CD4-positive, alpha-beta memory T cell (primary cell): ENCODE results near the gene OIT3. TPM values are rescaled to one million over a fixed set of nuclear protein-coding genes. Genes with fewer than 3 reads are reported as not detected.
A peak's percentile ranks its signal among the peaks of the same experiment; 100 is the strongest.
"Not testable (repeated sequence)": the region's sequence is repeated elsewhere in the genome, so short reads cannot be mapped to it uniquely, and the experiment has no call there.

Experiments
- CTCF ChIA-PET: fragments of 350-600 bp; sonication (Branson Sonifier 250); formaldehyde crosslinking; loops from one replicate; lab custom pipeline; 2021; ENCODE audit warnings: inconsistent platforms; ENCODE audit not compliant: partially characterized antibody; lab: Charles Lee
- POLR2A ChIA-PET: fragments of 350-600 bp; sonication (Branson Sonifier 250); formaldehyde crosslinking; loops from one replicate; lab custom pipeline; 2021; ENCODE audit not compliant: partially characterized antibody; lab: Charles Lee
- DNase-seq, 5 donors: peaks; one replicate each; pipeline versions ENCODE4 v3.0.0 to v3.0.0-alpha.2; 2020 to 2022; ENCODE audit warnings: mixed read lengths in 1 of 5
- H3K27ac ChIP-seq: one replicate; pipeline ENCODE4 v1.7.0; 2013; ENCODE audit warnings: low read depth, low read length
- H3K27me3 ChIP-seq: 2 replicates; pipeline ENCODE4 v1.7.0; 2013; ENCODE audit warnings: mild to moderate bottlenecking, low read length, moderate library complexity; ENCODE audit not compliant: insufficient read depth
- H3K36me3 ChIP-seq: 2 replicates; pipeline ENCODE4 v1.7.0; 2013; ENCODE audit warnings: mild to moderate bottlenecking, low read length, moderate library complexity; ENCODE audit not compliant: insufficient read depth
- H3K4me1 ChIP-seq: 2 replicates; pipeline ENCODE4 v1.7.0; 2013; ENCODE audit warnings: mild to moderate bottlenecking, low read length, moderate library complexity; ENCODE audit not compliant: insufficient read depth
- H3K4me3 ChIP-seq, 2 donors: one replicate each; pipeline ENCODE4 v1.7.0; 2013; ENCODE audit warnings: low read length in 2 of 2, mild to moderate bottlenecking in 1 of 2
- H3K9me3 ChIP-seq, 2 donors: one replicate each; pipeline ENCODE4 v1.7.0; 2013; ENCODE audit warnings: low read length in 2 of 2, control low read depth in 1 of 2; ENCODE audit not compliant: control insufficient read depth in 1 of 2
- H3K27ac Mint-ChIP-seq, 7 donors: one replicate each; pipeline ENCODE4 v1.8.0; 2020 to 2021; ENCODE audit warnings: mixed read lengths in 7 of 7, mild to moderate bottlenecking in 6 of 7, inconsistent platforms in 3 of 7, moderate library complexity in 3 of 7
- H3K27me3 Mint-ChIP-seq, 2 donors: one replicate each; pipeline ENCODE4 v1.8.0; 2020 to 2021; ENCODE audit warnings: mixed read lengths in 2 of 2
- H3K36me3 Mint-ChIP-seq, 2 donors: one replicate each; pipeline ENCODE4 v1.8.0; 2020 to 2021; ENCODE audit warnings: mixed read lengths in 2 of 2, inconsistent platforms in 1 of 2, mild to moderate bottlenecking in 1 of 2
- H3K4me1 Mint-ChIP-seq, 4 donors: one replicate each; pipeline ENCODE4 v1.8.0; 2020 to 2021; ENCODE audit warnings: mixed read lengths in 4 of 4, mild to moderate bottlenecking in 1 of 4
- H3K4me3 Mint-ChIP-seq, 8 donors: one replicate each; pipeline ENCODE4 v1.8.0; 2020 to 2021; ENCODE audit warnings: mixed read lengths in 8 of 8, mild to moderate bottlenecking in 7 of 8, moderate library complexity in 6 of 8, inconsistent platforms in 3 of 8
- H3K9me3 Mint-ChIP-seq, 8 donors: one replicate each; pipeline ENCODE4 v1.8.0; 2020 to 2021; ENCODE audit warnings: mixed read lengths in 8 of 8, mild to moderate bottlenecking in 5 of 8, inconsistent platforms in 3 of 8, moderate library complexity in 1 of 8
- intact Hi-C: fragments of 100-400 bp; cut with micrococcal nuclease; formaldehyde crosslinking; loops from one replicate; pipeline ENCODE4 v1.15.1; 2023
- polyA plus RNA-seq, 2 donors: library from polyadenylated mRNA; unstranded; fragments of 300-500 nt; fragmentation: Illumina TruSeq; gene quantifications; one replicate each; pipeline ENCODE4 v1.2.3, GENCODE V29; 2021
- total RNA-seq, 2 experiments: library from RNA; stranded (reverse); gene quantifications; one replicate each; pipeline ENCODE4 v1.2.3, GENCODE V29; 2021

The OIT3 gene
- total and polyA plus RNA-seq, 4 experiments from 2014 or later = 0.20 TPM; not detected in 3

- no peak for DNase-seq
- intact Hi-C loops = no loop called here
- POLR2A ChIA-PET = no interaction called here
- no peaks in the 10 kb centered on the region for H3K9me3 ChIP-seq
- no peaks in the 10 kb centered on the region for H3K9me3 Mint-ChIP-seq
- H3K36me3 ChIP-seq = no peaks in the 10 kb centered on the region
- H3K27me3 Mint-ChIP-seq = peaks cover 0 to 2% of the 10 kb centered on the region in 2 donors
- no peak overlapping the region for H3K27ac ChIP-seq
- no peaks in the 10 kb centered on the region for H3K27me3 ChIP-seq
- H3K4me3 Mint-ChIP-seq = no peak overlapping the region
- CTCF ChIA-PET = interaction anchor here (1.5 kb wide), 1 partner anchor 15 kb away, joined by 4 read pairs; no protein-coding TSS in a partner anchor
- H3K4me1 ChIP-seq = no peaks in the 10 kb centered on the region
- no peak overlapping the region for H3K27ac Mint-ChIP-seq
- no peaks in the 10 kb centered on the region for H3K4me1 Mint-ChIP-seq
- no peak overlapping the region for H3K4me3 ChIP-seq
- no peaks in the 10 kb centered on the region for H3K36me3 Mint-ChIP-seq
Observed at GRCh38 chr10:72913287-72913686, 19.7 kb downstream of the OIT3 start.

- H3K36me3 Mint-ChIP-seq, H3K27me3 ChIP-seq, H3K4me1 ChIP-seq, H3K36me3 ChIP-seq, DNase-seq, H3K27ac ChIP-seq, CTCF ChIA-PET, H3K4me3 Mint-ChIP-seq, H3K27ac Mint-ChIP-seq, intact Hi-C loops, H3K9me3 ChIP-seq, POLR2A ChIA-PET, H3K4me1 Mint-ChIP-seq, H3K4me3 ChIP-seq: not testable (repeated sequence)
- H3K27me3 Mint-ChIP-seq = peaks cover 8 to 15% of the 10 kb centered on the region in 2 donors
- peaks cover 2 to 19% (median 15%) of the 10 kb centered on the region in 8 donors for H3K9me3 Mint-ChIP-seq
Observed at GRCh38 chr10:72917201-72917600, 23.7 kb downstream of the OIT3 start.

GRCh38 chr10:72917803-72918332, 24.3 kb downstream of the OIT3 start:
- H3K27me3 ChIP-seq, H3K4me1 ChIP-seq, H3K9me3 ChIP-seq, POLR2A ChIA-PET, CTCF ChIA-PET, DNase-seq, H3K4me1 Mint-ChIP-seq, H3K4me3 ChIP-seq, H3K36me3 ChIP-seq, H3K36me3 Mint-ChIP-seq, intact Hi-C loops, H3K4me3 Mint-ChIP-seq, H3K27ac ChIP-seq: not testable (repeated sequence)
- Mint-ChIP-seq H3K27ac (peak overlapping the region in 1 of 7 donors; percentile 17), H3K9me3 (peaks cover 3 to 25% (median 19%) of the 10 kb centered on the region in 8 donors), H3K27me3 (peaks cover 8 to 20% of the 10 kb centered on the region in 2 donors)

GRCh38 chr10:72918352-72918751, 24.8 kb downstream of the OIT3 start:
- DNase-seq = no peak
- ChIA-PET CTCF (no interaction called here), POLR2A (no interaction called here)
- no peak overlapping the region for H3K4me3 ChIP-seq
- H3K4me1 Mint-ChIP-seq = no peaks in the 10 kb centered on the region
- no peak overlapping the region for H3K4me3 Mint-ChIP-seq
- no peak overlapping the region for H3K27ac Mint-ChIP-seq
- H3K4me1 ChIP-seq = no peaks in the 10 kb centered on the region
- peaks cover 6 to 8% of the 10 kb centered on the region in 2 donors for H3K36me3 Mint-ChIP-seq
- intact Hi-C loops = no loop called here
- H3K27me3 ChIP-seq = no peaks in the 10 kb centered on the region
- peaks cover 3 to 25% (median 19%) of the 10 kb centered on the region in 8 donors for H3K9me3 Mint-ChIP-seq
- H3K9me3 ChIP-seq = no peaks in the 10 kb centered on the region
- no peak overlapping the region for H3K27ac ChIP-seq
- peaks cover 8 to 20% of the 10 kb centered on the region in 2 donors for H3K27me3 Mint-ChIP-seq
- H3K36me3 ChIP-seq = no peaks in the 10 kb centered on the region

- H3K36me3 ChIP-seq, H3K27ac ChIP-seq, H3K4me3 ChIP-seq, H3K36me3 Mint-ChIP-seq, POLR2A ChIA-PET, H3K4me3 Mint-ChIP-seq, DNase-seq, H3K4me1 ChIP-seq, intact Hi-C loops, CTCF ChIA-PET, H3K9me3 ChIP-seq, H3K27ac Mint-ChIP-seq, H3K27me3 ChIP-seq, H3K4me1 Mint-ChIP-seq: not testable (repeated sequence)
- peaks cover 12 to 24% of the 10 kb centered on the region in 2 donors for H3K27me3 Mint-ChIP-seq
- H3K9me3 Mint-ChIP-seq = peaks cover 3 to 26% (median 19%) of the 10 kb centered on the region in 8 donors
Observed at GRCh38 chr10:72921147-72921683, 27.7 kb downstream of the OIT3 start.

GRCh38 chr10:72924351-72924750, 30.8 kb downstream of the OIT3 start:
- intact Hi-C loops = no loop called here
- ChIA-PET POLR2A (no interaction called here), CTCF (no interaction called here)
- H3K27ac Mint-ChIP-seq = no peak overlapping the region
- no peak overlapping the region for H3K4me3 ChIP-seq
- no peaks in the 10 kb centered on the region for H3K4me1 Mint-ChIP-seq
- no peaks in the 10 kb centered on the region for H3K9me3 ChIP-seq
- H3K27me3 Mint-ChIP-seq = peaks cover 12 to 27% of the 10 kb centered on the region in 2 donors
- no peak overlapping the region for H3K4me3 Mint-ChIP-seq
- DNase-seq = no peak
- no peaks in the 10 kb centered on the region for H3K4me1 ChIP-seq
- H3K36me3 ChIP-seq = no peaks in the 10 kb centered on the region
- H3K36me3 Mint-ChIP-seq = peaks cover 6 to 8% of the 10 kb centered on the region in 2 donors
- no peak overlapping the region for H3K27ac ChIP-seq
- peaks cover 3 to 26% (median 19%) of the 10 kb centered on the region in 8 donors for H3K9me3 Mint-ChIP-seq
- H3K27me3 ChIP-seq = no peaks in the 10 kb centered on the region

GRCh38 chr10:72925951-72926465, 32.5 kb downstream of the OIT3 start:
- DNase-seq = no peak
- H3K9me3 ChIP-seq = no peaks in the 10 kb centered on the region
- Mint-ChIP-seq H3K9me3 (peaks cover 3 to 17% (median 11%) of the 10 kb centered on the region in 8 donors), H3K27me3 (peaks cover 9 to 19% of the 10 kb centered on the region in 2 donors), H3K27ac (no peak overlapping the region), H3K4me3 (no peak overlapping the region), H3K4me1 (no peaks in the 10 kb centered on the region), H3K36me3 (peaks cover 5 to 6% of the 10 kb centered on the region in 2 donors)
- no peaks in the 10 kb centered on the region for H3K4me1 ChIP-seq
- H3K36me3 ChIP-seq = no peaks in the 10 kb centered on the region
- H3K4me3 ChIP-seq = no peak overlapping the region
- ChIA-PET CTCF (no interaction called here), POLR2A (no interaction called here)
- intact Hi-C loops = no loop called here
- H3K27me3 ChIP-seq = no peaks in the 10 kb centered on the region
- H3K27ac ChIP-seq = no peak overlapping the region
